Activated B cell treated with CpG ODN at 0.5 μM for 24 hours (primary cell): ENCODE results near the gene CBX3. TPM values are rescaled to one million over a fixed set of nuclear protein-coding genes. Genes with fewer than 3 reads are reported as not detected.
"Not testable (repeated sequence)": the region's sequence is repeated elsewhere in the genome, so short reads cannot be mapped to it uniquely, and the experiment has no call there.

Source experiments
- ATAC-seq: fragments of 200-7000 bp; cut with Tn5 transposase; one replicate; pipeline ENCODE4 v1.10.0; 2021; ENCODE audit warnings: low read depth, mild to moderate bottlenecking, moderate library complexity
- CTCF ChIA-PET: fragments of 350-600 bp; sonication (Branson Sonifier 250); formaldehyde crosslinking; loops from one replicate; lab custom pipeline; 2021; ENCODE audit warnings: antibody characterized with exemption; lab: Charles Lee
- POLR2A ChIA-PET: fragments of 350-600 bp; sonication (Branson Sonifier 250); formaldehyde crosslinking; loops from one replicate; lab custom pipeline; 2021; ENCODE audit warnings: antibody characterized with exemption; lab: Charles Lee
- DNase-seq: peaks from one replicate; pipeline ENCODE4 v3.0.0; 2022
- H3K27ac Mint-ChIP-seq: one replicate; pipeline ENCODE4 v1.8.0; 2020; ENCODE audit warnings: mixed read lengths
- H3K27me3 Mint-ChIP-seq: one replicate; pipeline ENCODE4 v1.8.0; 2021; ENCODE audit warnings: mixed read lengths
- H3K36me3 Mint-ChIP-seq: one replicate; pipeline ENCODE4 v1.8.0; 2021; ENCODE audit warnings: low read depth, mixed read lengths
- H3K4me1 Mint-ChIP-seq: one replicate; pipeline ENCODE4 v1.8.0; 2021; ENCODE audit warnings: mixed read lengths
- H3K4me3 Mint-ChIP-seq: one replicate; pipeline ENCODE4 v1.8.0; 2020; ENCODE audit warnings: mild to moderate bottlenecking, mixed read lengths
- H3K9me3 Mint-ChIP-seq: one replicate; pipeline ENCODE4 v1.8.0; 2020; ENCODE audit warnings: mixed read lengths
- intact Hi-C: fragments of 100-400 bp; cut with micrococcal nuclease; formaldehyde crosslinking; loops from one replicate; pipeline ENCODE4 v1.15.1; 2024
- total RNA-seq: library from RNA; stranded (reverse); gene quantifications from 2 replicates; pipeline ENCODE4 v1.2.3, GENCODE V29; 2022
- TF ChIP-seq, protein P1 (sequence below): fragments of 200-600 bp; IDR thresholded peaks from one replicate; pipeline ENCODE4 v1.8.0; 2022; ENCODE audit warnings: antibody characterized with exemption, mild to moderate bottlenecking

CBX3 gene
- total RNA-seq, 1 donor from 2014 or later: 125 TPM

DNA sequence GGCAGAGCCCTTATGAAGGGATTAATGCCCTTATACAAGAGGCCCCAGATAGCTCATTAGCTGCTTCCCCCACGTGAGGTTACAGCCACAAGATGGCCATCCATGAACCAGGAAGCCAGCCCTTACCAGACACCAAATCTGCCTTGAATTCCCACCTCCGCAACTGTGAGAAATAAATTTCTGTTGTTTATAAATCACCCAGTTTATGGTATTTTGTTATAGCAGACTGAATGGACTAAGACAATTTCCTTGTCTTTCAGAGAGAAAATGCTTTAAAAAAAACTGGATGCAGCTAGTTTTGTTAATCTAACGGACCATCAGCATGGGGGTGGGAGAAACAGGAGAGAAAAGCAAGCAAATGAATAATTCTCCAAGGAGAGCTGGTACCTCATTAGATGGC is 36.5 kb downstream of the CBX3 start:
- Mint-ChIP-seq H3K27ac (no peak overlapping the region), H3K4me1 (no peaks in the 10 kb centered on the region), H3K36me3 (no peaks in the 10 kb centered on the region), H3K9me3 (no peaks in the 10 kb centered on the region), H3K4me3 (no peak overlapping the region), H3K27me3 (peaks cover 1% of the 10 kb centered on the region)
- ATAC-seq: no peak
- ChIA-PET POLR2A (interaction anchor here (0.6 kb wide), 1 partner anchor 303 kb away, joined by 3 read pairs; no protein-coding TSS in a partner anchor), CTCF (no interaction called here)
- no peak for DNase-seq
- intact Hi-C loops: no loop called here
- TF ChIP-seq, protein P1, sequence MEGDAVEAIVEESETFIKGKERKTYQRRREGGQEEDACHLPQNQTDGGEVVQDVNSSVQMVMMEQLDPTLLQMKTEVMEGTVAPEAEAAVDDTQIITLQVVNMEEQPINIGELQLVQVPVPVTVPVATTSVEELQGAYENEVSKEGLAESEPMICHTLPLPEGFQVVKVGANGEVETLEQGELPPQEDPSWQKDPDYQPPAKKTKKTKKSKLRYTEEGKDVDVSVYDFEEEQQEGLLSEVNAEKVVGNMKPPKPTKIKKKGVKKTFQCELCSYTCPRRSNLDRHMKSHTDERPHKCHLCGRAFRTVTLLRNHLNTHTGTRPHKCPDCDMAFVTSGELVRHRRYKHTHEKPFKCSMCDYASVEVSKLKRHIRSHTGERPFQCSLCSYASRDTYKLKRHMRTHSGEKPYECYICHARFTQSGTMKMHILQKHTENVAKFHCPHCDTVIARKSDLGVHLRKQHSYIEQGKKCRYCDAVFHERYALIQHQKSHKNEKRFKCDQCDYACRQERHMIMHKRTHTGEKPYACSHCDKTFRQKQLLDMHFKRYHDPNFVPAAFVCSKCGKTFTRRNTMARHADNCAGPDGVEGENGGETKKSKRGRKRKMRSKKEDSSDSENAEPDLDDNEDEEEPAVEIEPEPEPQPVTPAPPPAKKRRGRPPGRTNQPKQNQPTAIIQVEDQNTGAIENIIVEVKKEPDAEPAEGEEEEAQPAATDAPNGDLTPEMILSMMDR: no peak

DNA sequence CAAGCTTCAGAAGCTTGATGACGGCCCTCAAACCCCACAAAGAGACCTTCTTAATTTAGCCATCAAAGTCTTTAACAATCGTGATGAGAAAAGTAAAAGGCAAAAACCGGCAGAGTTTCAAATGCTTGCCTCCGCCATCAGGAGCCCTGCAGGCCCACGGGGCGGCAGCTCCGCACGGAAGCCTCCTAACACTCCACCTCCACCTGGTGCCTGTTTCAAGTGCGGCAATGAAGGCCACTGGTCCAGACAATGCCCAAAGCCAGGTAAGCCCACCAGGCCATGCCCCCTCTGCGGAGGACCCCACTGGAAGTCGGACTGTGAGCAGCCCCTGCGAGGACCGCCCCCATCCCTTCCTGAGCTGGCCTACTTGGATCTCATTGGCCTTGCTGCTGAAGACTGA is 43.6 kb downstream of the CBX3 start:
- Mint-ChIP-seq H3K4me3 (no peak overlapping the region), H3K4me1 (no peaks in the 10 kb centered on the region), H3K27me3 (no peaks in the 10 kb centered on the region), H3K9me3 (no peaks in the 10 kb centered on the region), H3K36me3 (no peaks in the 10 kb centered on the region), H3K27ac (no peak overlapping the region)
- DNase-seq: no peak
- TF ChIP-seq, protein P1: no peak
- POLR2A ChIA-PET: no interaction called here
- no peak for ATAC-seq
- intact Hi-C loops: no loop called here
- CTCF ChIA-PET: no interaction called here

DNA sequence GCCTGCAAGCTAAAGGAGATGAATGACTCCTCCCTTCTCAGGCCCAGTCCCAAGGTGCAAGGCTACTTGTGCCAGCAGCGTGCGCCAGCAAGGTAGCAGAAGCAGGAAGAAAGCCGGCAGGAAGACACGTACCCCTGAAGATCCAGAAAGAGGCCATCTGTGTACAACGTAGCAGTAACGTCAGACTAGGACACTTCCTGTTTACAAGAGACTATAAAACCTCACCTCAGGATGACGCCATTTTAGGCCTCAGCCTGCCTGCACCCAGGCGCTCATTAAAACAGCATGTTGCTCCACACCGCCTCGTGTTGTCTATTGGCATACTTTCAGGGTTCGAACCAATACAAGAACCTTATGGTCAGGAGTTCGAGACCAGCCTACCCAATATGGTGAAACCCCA is 48.7 kb downstream of the CBX3 start:
- Mint-ChIP-seq H3K9me3 (no peaks in the 10 kb centered on the region), H3K4me1 (no peaks in the 10 kb centered on the region), H3K36me3 (no peaks in the 10 kb centered on the region), H3K27ac (no peak overlapping the region), H3K4me3 (no peak overlapping the region), H3K27me3 (peaks cover 4% of the 10 kb centered on the region)
- ChIA-PET CTCF (no interaction called here), POLR2A (no interaction called here)
- intact Hi-C loops: no loop called here
- TF ChIP-seq, protein P1: no peak
- DNase-seq (no peak), ATAC-seq (no peak)

DNA sequence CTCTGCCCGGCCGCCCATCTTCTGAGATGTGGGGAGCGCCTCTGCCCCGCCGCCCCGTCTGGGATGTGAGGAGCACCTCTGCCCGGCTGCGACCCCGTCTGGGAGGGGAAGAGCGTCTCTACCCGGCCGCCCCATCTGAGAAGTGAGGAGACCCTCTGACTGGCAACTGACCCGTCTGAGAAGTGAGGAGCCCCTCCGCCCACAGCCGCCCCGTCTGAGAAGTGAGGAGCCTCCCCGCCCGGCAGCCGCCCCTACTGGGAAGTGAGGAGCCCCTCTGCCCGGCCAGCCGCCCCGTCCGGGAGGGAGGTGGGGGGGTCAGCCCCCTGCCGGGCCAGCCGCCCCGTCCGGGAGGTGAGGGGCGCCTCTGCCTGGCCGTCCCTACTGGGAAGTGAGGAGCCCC is 60.3 kb downstream of the CBX3 start:
- CTCF ChIA-PET, H3K4me1 Mint-ChIP-seq, POLR2A ChIA-PET: not testable (repeated sequence)

More for the DNA sequence above, 60.3 kb downstream of the CBX3 start:
- peaks cover 12% of the 10 kb centered on the region for H3K27me3 Mint-ChIP-seq
- H3K4me3 Mint-ChIP-seq, H3K9me3 Mint-ChIP-seq, DNase-seq, H3K27ac Mint-ChIP-seq, intact Hi-C loops, ATAC-seq, H3K36me3 Mint-ChIP-seq: not testable (repeated sequence)

Other genes starting within 250 kb of the CBX3 start
- gene NFE2L3, start 49.5 kb upstream of the CBX3 start, total RNA-seq: 2.7 and 3.0 TPM in 2 replicates
- gene HNRNPA2B1, start 999 bp upstream of the CBX3 start, total RNA-seq: 618 and 634 TPM in 2 replicates
- 28.9 and 32.3 TPM in 2 replicates for gene SNX10, start 90.1 kb downstream of the CBX3 start, total RNA-seq